ENCODE measurements around the gene GPR26. TPM values are rescaled to one million over a fixed set of nuclear protein-coding genes. Genes with fewer than 3 reads are reported as not detected.

Gene GPR26
- total and polyA plus RNA-seq, 2 of the 4 experiments (the other 2 are of a cell fraction) = not detected

DNA sequence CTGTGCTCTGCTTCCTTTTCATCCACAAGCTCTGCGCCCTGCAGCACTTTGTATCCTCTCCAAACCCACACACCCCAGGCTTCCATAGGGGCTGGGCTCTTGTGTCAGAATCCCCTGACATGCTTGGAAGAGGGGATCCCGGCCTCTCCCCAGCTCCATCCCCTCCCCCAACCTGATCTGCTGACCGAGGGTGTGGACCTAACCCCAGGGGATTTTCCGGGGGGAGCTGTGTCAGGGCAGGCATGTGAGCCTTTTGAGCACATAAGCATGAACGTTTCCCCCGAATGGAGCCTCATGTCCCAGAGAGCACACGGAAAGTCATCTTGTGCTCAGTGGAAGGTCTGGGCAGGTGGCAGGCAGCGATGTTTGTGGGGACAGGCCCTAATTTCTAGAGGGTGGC, 17.7 kb downstream of the GPR26 start:
- Histone ChIP-seq H3K27me3 (ENCODE audit: control insufficient read depth, insufficient read depth, low read length) (no peaks in the 10 kb centered on the region), H2BK15ac (ENCODE audit: low read depth, low read length) (no peak overlapping the region), H4K20me1 (ENCODE audit: insufficient read depth, low read length) (no peaks in the 10 kb centered on the region), H3K4me3 (ENCODE audit: insufficient read depth, low read depth, low read length) (no peak overlapping the region), H3K23ac (ENCODE audit: low read depth, low read length) (no peak overlapping the region), H3K9ac (ENCODE audit: low read depth, low read length) (no peak overlapping the region), H3K4ac (ENCODE audit: low read depth, low read length) (no peak overlapping the region), H3K27ac (ENCODE audit: insufficient read depth, low read length) (no peak overlapping the region), H2BK20ac (ENCODE audit: low read depth, low read length) (no peak overlapping the region), H3K36me3 (ENCODE audit: control insufficient read depth, insufficient read depth, low read length) (no peaks in the 10 kb centered on the region), H3K79me1 (ENCODE audit: low read depth in 1 of 2, low read length in 2 of 2) (no peaks in the 10 kb centered on the region), H3K56ac (ENCODE audit: extremely low read depth, insufficient read depth, low read length) (no peak overlapping the region), H2AK9ac (replicated peaks; ENCODE audit: low read depth, low read length, poor library complexity) (no peak overlapping the region), H3K9me3 (ENCODE audit: control insufficient read depth, insufficient read depth, low read length) (peaks cover 43% of the 10 kb centered on the region), H2AFZ (replicated peaks; ENCODE audit: low read length, poor library complexity) (no peak overlapping the region), H2BK120ac (ENCODE audit: low read depth, low read length) (no peak overlapping the region), H2AK5ac (ENCODE audit: low read depth, low read length) (no peak overlapping the region), H3K14ac (replicated peaks; ENCODE audit: low read depth, low read length) (no peak overlapping the region), H3K9me1 (ENCODE audit: insufficient read depth, low read length) (no peaks in the 10 kb centered on the region), H2BK5ac (ENCODE audit: low read depth, low read length, poor library complexity, severe bottlenecking) (no peak overlapping the region), H3K18ac (ENCODE audit: low read depth, low read length) (no peak overlapping the region), H3K4me1 (ENCODE audit: control insufficient read depth, insufficient read depth, low read length) (no peaks in the 10 kb centered on the region), H4K8ac (ENCODE audit: low read depth in 2 of 2, low read length in 2 of 2) (no peak overlapping the region), H3K4me2 (ENCODE audit: low read depth, low read length) (no peak overlapping the region), H4K91ac (ENCODE audit: insufficient read depth, low read depth, low read length) (no peak overlapping the region), H4K5ac (ENCODE audit: low read depth, low read length) (no peak overlapping the region)
- TF ChIP-seq SMC3 (IDR thresholded peaks at IDR 0.05; ENCODE audit: low read depth, low read length) (no peak), FOS (IDR thresholded peaks at IDR 0.05; ENCODE audit: low read depth, low read length) (no peak), RCOR1 (IDR thresholded peaks at IDR 0.05; ENCODE audit: insufficient replicate concordance, low read length) (no peak), CEBPB (IDR thresholded peaks at IDR 0.05; ENCODE audit: low read depth, low read length) (no peak), CHD1 (IDR thresholded peaks at IDR 0.05; ENCODE audit: low read depth, low read length) (no peak), NFE2L2 (IDR thresholded peaks at IDR 0.05; ENCODE audit: low read depth, low read length) (no peak), ELK1 (IDR thresholded peaks at IDR 0.05; ENCODE audit: borderline replicate concordance, low read depth, low read length) (no peak), MAFK (IDR thresholded peaks at IDR 0.05; ENCODE audit: low read depth, low read length) (no peak)
- ChIA-PET CTCF (no interaction called here), POLR2A (ENCODE audit: unreplicated experiment) (no interaction called here)
- ATAC-seq (ENCODE audit: low read depth) (no peak), DNase-seq (no peak)
- intact Hi-C loops (cut with micrococcal nuclease) = no loop called here
- BruUV-seq (replicated peaks) = no TSS peak
- in situ Hi-C loops (cut with MboI; ENCODE audit: low sequenced_read_pairs) = no loop called here
- dilution Hi-C loops (cut with HindIII; ENCODE audit: low sequenced_read_pairs, unreplicated experiment) = no loop called here
- WGBS, 2 experiments (ENCODE audit: extremely low coverage in 2 of 2, insufficient read length in 1 of 2) = 20% methylated on average over 2 of the region's 8 CpGs; no CpG with 5 or more reads in 1 of the 2 experiments

Measured in IMR-90 (cell line).